Endodermal cell (in vitro differentiated cells): ENCODE data around the gene ZFY. TPM values are rescaled to one million over a fixed set of nuclear protein-coding genes. Genes with fewer than 3 reads are reported as not detected.

Experiments used
- DNase-seq: peaks from one replicate; pipeline ENCODE4 v3.0.0-alpha.2; 2017
- H3K27ac ChIP-seq: 2 replicates; pipeline ENCODE4 v1.5.1; 2013; ENCODE audit warnings: mild to moderate bottlenecking, low read depth, low read length, moderate library complexity
- H3K27me3 ChIP-seq: 2 replicates; pipeline ENCODE4 v1.6.1; 2013; ENCODE audit warnings: mild to moderate bottlenecking, low read length, moderate library complexity; ENCODE audit not compliant: insufficient read depth, control insufficient read depth, poor library complexity, severe bottlenecking
- H3K36me3 ChIP-seq: 2 replicates; pipeline ENCODE4 v1.7.0; 2013; ENCODE audit warnings: mild to moderate bottlenecking, low read length, moderate library complexity; ENCODE audit not compliant: control insufficient read depth, insufficient read depth
- H3K4me1 ChIP-seq: one replicate; pipeline ENCODE4 v1.7.0; 2013; ENCODE audit warnings: low read length; ENCODE audit not compliant: control insufficient read depth, insufficient read depth
- H3K4me3 ChIP-seq: 2 replicates; pipeline ENCODE4 v1.5.1; 2013; ENCODE audit warnings: mild to moderate bottlenecking, low read length, moderate library complexity
- H3K9ac ChIP-seq: 2 replicates; pipeline ENCODE4 v1.6.1; 2013; ENCODE audit warnings: mild to moderate bottlenecking, low read length, moderate library complexity; ENCODE audit not compliant: poor library complexity, severe bottlenecking; ENCODE audit errors: extremely low read depth
- H3K9me3 ChIP-seq: 2 replicates; pipeline ENCODE4 v1.6.1; 2013; ENCODE audit warnings: mild to moderate bottlenecking, low read length, moderate library complexity; ENCODE audit not compliant: control insufficient read depth
- H3K27ac Mint-ChIP-seq: 2 replicates; pipeline ENCODE4 v1.8.0; 2020; ENCODE audit warnings: mixed read lengths
- H3K27me3 Mint-ChIP-seq: 2 replicates; pipeline ENCODE4 v1.8.0; 2021; ENCODE audit warnings: mild to moderate bottlenecking, mixed read lengths; ENCODE audit not compliant: insufficient read depth
- H3K36me3 Mint-ChIP-seq: 2 replicates; pipeline ENCODE4 v1.8.0; 2020; ENCODE audit warnings: low read depth, mixed read lengths
- H3K4me1 Mint-ChIP-seq: 2 replicates; pipeline ENCODE4 v1.8.0; 2020; ENCODE audit warnings: mixed read lengths
- H3K4me3 Mint-ChIP-seq: 2 replicates; pipeline ENCODE4 v1.8.0; 2020; ENCODE audit warnings: mild to moderate bottlenecking, moderate library complexity, mixed read lengths
- H3K9me3 Mint-ChIP-seq: 2 replicates; pipeline ENCODE4 v1.8.0; 2020; ENCODE audit warnings: mild to moderate bottlenecking, mixed read lengths
- WGBS, 2 experiments: methylation state at CpG; one replicate each; pipeline versions ENCODE4 v1.1.5 to v1.1.7; 2013; ENCODE audit warnings: missing lambda C conversion rate in 2 of 2, mixed read lengths in 1 of 2; ENCODE audit not compliant: insufficient coverage in 1 of 2, insufficient read length in 1 of 2; 5-methylcytosine and 5-hydroxymethylcytosine counted together
- total RNA-seq, 2 donors: library from RNA; stranded (reverse); fragmentation: NEBNext Ultra II Directional in 1 of 2; extraction: Animal tissue kit (Norgen Biotek cat#: 25700) in 1 of 2; gene quantifications; 2 replicates in 1 of 2; 3 replicates in 1 of 2; pipeline ENCODE4 v1.2.1, GENCODE V29; 2021
- TF ChIP-seq, protein P1 (sequence below): fragments of 200-600 bp; sonication (generic); conservative IDR thresholded peaks from 2 replicates; pipeline ENCODE4 v1.5.0; 2021; ENCODE audit warnings: antibody characterized with exemption, mild to moderate bottlenecking

The ZFY gene
- total RNA-seq, 2 donors from 2014 or later = 36.7 TPM; not detected in 1

GRCh38 chrY:3018546-3018945 is 83.4 kb downstream of the ZFY start:
- TF ChIP-seq, protein P1, sequence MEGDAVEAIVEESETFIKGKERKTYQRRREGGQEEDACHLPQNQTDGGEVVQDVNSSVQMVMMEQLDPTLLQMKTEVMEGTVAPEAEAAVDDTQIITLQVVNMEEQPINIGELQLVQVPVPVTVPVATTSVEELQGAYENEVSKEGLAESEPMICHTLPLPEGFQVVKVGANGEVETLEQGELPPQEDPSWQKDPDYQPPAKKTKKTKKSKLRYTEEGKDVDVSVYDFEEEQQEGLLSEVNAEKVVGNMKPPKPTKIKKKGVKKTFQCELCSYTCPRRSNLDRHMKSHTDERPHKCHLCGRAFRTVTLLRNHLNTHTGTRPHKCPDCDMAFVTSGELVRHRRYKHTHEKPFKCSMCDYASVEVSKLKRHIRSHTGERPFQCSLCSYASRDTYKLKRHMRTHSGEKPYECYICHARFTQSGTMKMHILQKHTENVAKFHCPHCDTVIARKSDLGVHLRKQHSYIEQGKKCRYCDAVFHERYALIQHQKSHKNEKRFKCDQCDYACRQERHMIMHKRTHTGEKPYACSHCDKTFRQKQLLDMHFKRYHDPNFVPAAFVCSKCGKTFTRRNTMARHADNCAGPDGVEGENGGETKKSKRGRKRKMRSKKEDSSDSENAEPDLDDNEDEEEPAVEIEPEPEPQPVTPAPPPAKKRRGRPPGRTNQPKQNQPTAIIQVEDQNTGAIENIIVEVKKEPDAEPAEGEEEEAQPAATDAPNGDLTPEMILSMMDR = no peak
- Mint-ChIP-seq H3K4me1 (no peaks in the 10 kb centered on the region), H3K9me3 (no peaks in the 10 kb centered on the region), H3K27ac (no peak overlapping the region), H3K36me3 (no peaks in the 10 kb centered on the region), H3K4me3 (no peak overlapping the region), H3K27me3 (no peaks in the 10 kb centered on the region)
- Histone ChIP-seq H3K27ac (no peak overlapping the region), H3K4me3 (no peak overlapping the region), H3K9me3 (no peaks in the 10 kb centered on the region), H3K27me3 (no peaks in the 10 kb centered on the region), H3K4me1 (no peaks in the 10 kb centered on the region), H3K9ac (no peak overlapping the region), H3K36me3 (no peaks in the 10 kb centered on the region)
- WGBS, 2 experiments = 100% methylated on average over 1 of the region's 1 CpG; no CpG with 5 or more reads in 1 of the 2 experiments
- no peak for DNase-seq

- no peaks in the 10 kb centered on the region for H3K27me3 ChIP-seq
- no peaks in the 10 kb centered on the region for H3K4me1 Mint-ChIP-seq
- H3K9me3 Mint-ChIP-seq = no peaks in the 10 kb centered on the region
- H3K4me3 Mint-ChIP-seq = no peak overlapping the region
- no peak overlapping the region for H3K9ac ChIP-seq
- TF ChIP-seq, protein P1 = no peak
- H3K27me3 Mint-ChIP-seq = no peaks in the 10 kb centered on the region
- no peaks in the 10 kb centered on the region for H3K36me3 Mint-ChIP-seq
- H3K36me3 ChIP-seq = no peaks in the 10 kb centered on the region
- WGBS, 2 experiments = 77 to 87% methylated on average over 3 to 11 of the region's 11 CpGs
- no peaks in the 10 kb centered on the region for H3K4me1 ChIP-seq
- H3K4me3 ChIP-seq = no peak overlapping the region
- H3K27ac ChIP-seq = no peak overlapping the region
- no peak for DNase-seq
- no peaks in the 10 kb centered on the region for H3K9me3 ChIP-seq
- H3K27ac Mint-ChIP-seq = no peak overlapping the region
These were observed 84.4 kb downstream of the ZFY start for GRCh38 chrY:3019584-3019983.

DNA sequence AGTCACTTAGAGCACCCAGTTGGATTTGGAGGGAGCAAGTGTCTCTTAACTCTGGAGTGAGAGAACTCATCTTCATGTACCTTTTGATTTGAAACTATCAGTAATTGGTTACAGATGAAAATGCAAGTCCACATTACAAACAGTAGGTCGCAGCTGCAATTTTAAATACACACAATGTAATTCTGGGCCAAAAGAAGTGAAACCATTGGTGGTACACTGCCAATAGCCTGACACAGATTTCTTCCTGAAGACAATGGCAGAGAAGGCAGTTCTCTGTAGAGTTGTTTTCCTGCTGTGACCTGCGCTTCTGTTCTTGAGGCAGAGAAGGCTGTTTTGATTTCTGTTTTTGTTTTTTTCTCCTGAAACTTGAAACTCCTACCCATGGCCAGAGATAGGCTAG is 86.0 kb downstream of the ZFY start:
- Mint-ChIP-seq H3K9me3 (no peaks in the 10 kb centered on the region), H3K4me1 (no peaks in the 10 kb centered on the region), H3K27me3 (no peaks in the 10 kb centered on the region), H3K36me3 (no peaks in the 10 kb centered on the region), H3K27ac (no peak overlapping the region), H3K4me3 (no peak overlapping the region)
- Histone ChIP-seq H3K4me1 (no peaks in the 10 kb centered on the region), H3K9me3 (no peaks in the 10 kb centered on the region), H3K27me3 (no peaks in the 10 kb centered on the region), H3K27ac (no peak overlapping the region), H3K9ac (no peak overlapping the region), H3K4me3 (no peak overlapping the region), H3K36me3 (no peaks in the 10 kb centered on the region)
- no peak for DNase-seq
- TF ChIP-seq, protein P1 = no peak
- 100% methylated on average over 1 of the region's 2 CpGs; no CpG with 5 or more reads in 1 of the 2 experiments for WGBS, 2 experiments
